ENCODE results near the gene CHRNA1. TPM values are rescaled to one million over a fixed set of nuclear protein-coding genes. Genes with fewer than 3 reads are reported as not detected.

CHRNA1 gene
- total and polyA plus RNA-seq, 2 of the 13 experiments (the other 11 are each of a cell fraction or from before 2014, with no cell fraction given), result not detected

DNA sequence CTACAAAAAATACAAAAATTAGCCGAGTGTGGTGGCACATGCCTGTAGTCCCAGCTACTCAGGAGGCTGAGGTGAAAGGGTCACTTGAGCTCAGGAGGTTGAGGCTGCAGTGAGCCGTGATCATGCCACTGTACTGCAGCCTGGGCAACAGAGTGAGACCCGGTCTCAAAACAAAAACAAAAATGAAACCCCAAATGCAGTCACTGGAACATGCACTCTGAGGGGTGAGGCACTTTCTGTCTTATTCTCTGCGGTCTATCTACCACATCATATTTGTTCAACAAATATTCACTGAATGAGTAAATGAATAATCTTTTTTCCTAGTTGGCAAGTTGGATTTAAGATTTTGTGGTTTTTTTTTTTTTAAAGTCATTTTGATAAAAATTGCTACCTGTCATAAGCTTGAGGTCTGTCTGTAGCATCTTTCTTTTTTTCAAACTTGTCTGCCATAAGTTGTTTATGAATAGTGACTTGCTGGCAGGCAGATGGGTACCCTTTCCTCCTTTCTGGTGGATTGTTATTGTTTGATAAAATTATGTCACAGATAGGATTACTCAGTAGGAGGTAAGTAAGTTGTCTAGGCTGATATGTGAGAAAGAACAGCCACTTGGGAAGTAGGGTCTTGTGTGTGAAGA, 11.8 kb downstream of the CHRNA1 start (continued):
- TF ChIP-seq, protein P1, sequence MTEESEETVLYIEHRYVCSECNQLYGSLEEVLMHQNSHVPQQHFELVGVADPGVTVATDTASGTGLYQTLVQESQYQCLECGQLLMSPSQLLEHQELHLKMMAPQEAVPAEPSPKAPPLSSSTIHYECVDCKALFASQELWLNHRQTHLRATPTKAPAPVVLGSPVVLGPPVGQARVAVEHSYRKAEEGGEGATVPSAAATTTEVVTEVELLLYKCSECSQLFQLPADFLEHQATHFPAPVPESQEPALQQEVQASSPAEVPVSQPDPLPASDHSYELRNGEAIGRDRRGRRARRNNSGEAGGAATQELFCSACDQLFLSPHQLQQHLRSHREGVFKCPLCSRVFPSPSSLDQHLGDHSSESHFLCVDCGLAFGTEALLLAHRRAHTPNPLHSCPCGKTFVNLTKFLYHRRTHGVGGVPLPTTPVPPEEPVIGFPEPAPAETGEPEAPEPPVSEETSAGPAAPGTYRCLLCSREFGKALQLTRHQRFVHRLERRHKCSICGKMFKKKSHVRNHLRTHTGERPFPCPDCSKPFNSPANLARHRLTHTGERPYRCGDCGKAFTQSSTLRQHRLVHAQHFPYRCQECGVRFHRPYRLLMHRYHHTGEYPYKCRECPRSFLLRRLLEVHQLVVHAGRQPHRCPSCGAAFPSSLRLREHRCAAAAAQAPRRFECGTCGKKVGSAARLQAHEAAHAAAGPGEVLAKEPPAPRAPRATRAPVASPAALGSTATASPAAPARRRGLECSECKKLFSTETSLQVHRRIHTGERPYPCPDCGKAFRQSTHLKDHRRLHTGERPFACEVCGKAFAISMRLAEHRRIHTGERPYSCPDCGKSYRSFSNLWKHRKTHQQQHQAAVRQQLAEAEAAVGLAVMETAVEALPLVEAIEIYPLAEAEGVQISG (CRISPR knock-in tag; IDR thresholded peaks at IDR 0.05), result no peak
- TF ChIP-seq ZNF720 (CRISPR knock-in tag; IDR thresholded peaks at IDR 0.05) (no peak), NKX3-1 (CRISPR knock-in tag; IDR thresholded peaks at IDR 0.05) (no peak), MTF2 (CRISPR knock-in tag; IDR thresholded peaks at IDR 0.05; ENCODE audit: borderline replicate concordance) (no peak)

DNA sequence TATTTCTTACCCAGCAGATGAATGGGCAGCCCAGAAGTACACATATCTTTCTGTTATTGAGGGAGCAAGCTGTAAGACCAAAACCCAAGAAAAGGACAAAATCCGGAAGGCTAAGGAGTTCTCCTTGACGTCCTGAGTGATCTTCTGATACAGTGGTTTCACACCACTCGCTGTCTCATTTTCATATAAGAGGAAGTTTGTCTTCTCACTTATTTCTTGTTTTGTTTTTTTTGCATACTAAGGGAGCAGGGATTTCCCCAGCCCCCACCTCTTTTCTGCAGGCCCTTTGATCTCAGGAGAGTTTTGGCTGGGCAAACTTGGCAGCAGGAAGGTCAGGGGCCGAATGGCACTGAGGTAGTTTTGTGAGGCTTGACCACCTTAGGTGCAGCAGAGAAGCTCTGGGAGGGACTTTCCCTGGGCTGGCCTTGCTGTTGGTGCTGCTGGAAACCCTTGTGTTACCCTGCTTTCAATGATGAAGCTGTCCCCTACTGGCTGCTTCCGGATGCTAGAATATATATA, 13.3 kb downstream of the CHRNA1 start:
- no peak overlapping the region for H3K9ac ChIP-seq (ENCODE audit: insufficient read depth, low read depth, low read length)
- peaks cover 0 to 35% of the 10 kb centered on the region in 2 experiments; a peak in 3 of 5 replicates for H3K27me3 ChIP-seq (ENCODE audit: control insufficient read depth in 1 of 2, insufficient read depth in 2 of 2, low read length in 2 of 2)
- no peak overlapping the region for H3K27ac ChIP-seq (ENCODE audit: extremely low read length, insufficient read depth, low read length)
- intact Hi-C loops (cut with micrococcal nuclease; ENCODE audit: unreplicated experiment) (no loop called here), in situ Hi-C loops (cut with HindIII; ENCODE audit: extremely low pct_ligation_motif_present, low pct_unique_long_range_greater_than_20kb) (no loop called here)
- 39% methylated on average over 5 of the region's 5 CpGs for WGBS (ENCODE audit: low lambda C conversion rate)
- H3K4me3 ChIP-seq (replicated peaks in 1 of 3; ENCODE audit: insufficient read depth in 1 of 3, low read depth in 2 of 3, low read length in 3 of 3), result no peak overlapping the region
- H3K9me3 ChIP-seq (ENCODE audit: low read length), result no peaks in the 10 kb centered on the region
- no peak for ATAC-seq
- no peaks in the 10 kb centered on the region for H4K20me1 ChIP-seq (ENCODE audit: insufficient read depth, low read length)
- H3K4me2 ChIP-seq (ENCODE audit: low read depth, low read length), result no peak overlapping the region
- H3K36me3 ChIP-seq (replicated peaks in 1 of 2; ENCODE audit: control insufficient read depth in 1 of 2, insufficient read depth in 2 of 2, low read length in 2 of 2), result no peaks in the 10 kb centered on the region
- FAIRE-seq, result no peak
- H2AFZ ChIP-seq (ENCODE audit: low read length), result no peak overlapping the region
- ChIA-PET CTCF (ENCODE audit: low intra/inter-chr PET ratio, low total read pairs) (no interaction called here), POLR2A (no interaction called here)
- no TSS peak for BruUV-seq (replicated peaks)
- TF ChIP-seq SMC3 (IDR thresholded peaks at IDR 0.05; ENCODE audit: low read length) (no peak), NFIB (CRISPR knock-in tag; IDR thresholded peaks at IDR 0.05; ENCODE audit: borderline replicate concordance) (no peak), ZNF280D (CRISPR knock-in tag; IDR thresholded peaks at IDR 0.05) (no peak), CHD4 (IDR thresholded peaks at IDR 0.05; ENCODE audit: borderline replicate concordance, low read length) (no peak), CCAR2 (optimal IDR thresholded peaks at IDR 0.05; ENCODE audit: low read depth, low read length) (no peak), ZBTB8A (CRISPR knock-in tag; IDR thresholded peaks at IDR 0.05; ENCODE audit: borderline replicate concordance, low read depth) (no peak), MTA1 (CRISPR knock-in tag; IDR thresholded peaks at IDR 0.05; ENCODE audit: borderline replicate concordance) (no peak)
- TF ChIP-seq, protein P2, sequence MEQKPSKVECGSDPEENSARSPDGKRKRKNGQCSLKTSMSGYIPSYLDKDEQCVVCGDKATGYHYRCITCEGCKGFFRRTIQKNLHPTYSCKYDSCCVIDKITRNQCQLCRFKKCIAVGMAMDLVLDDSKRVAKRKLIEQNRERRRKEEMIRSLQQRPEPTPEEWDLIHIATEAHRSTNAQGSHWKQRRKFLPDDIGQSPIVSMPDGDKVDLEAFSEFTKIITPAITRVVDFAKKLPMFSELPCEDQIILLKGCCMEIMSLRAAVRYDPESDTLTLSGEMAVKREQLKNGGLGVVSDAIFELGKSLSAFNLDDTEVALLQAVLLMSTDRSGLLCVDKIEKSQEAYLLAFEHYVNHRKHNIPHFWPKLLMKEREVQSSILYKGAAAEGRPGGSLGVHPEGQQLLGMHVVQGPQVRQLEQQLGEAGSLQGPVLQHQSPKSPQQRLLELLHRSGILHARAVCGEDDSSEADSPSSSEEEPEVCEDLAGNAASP (CRISPR knock-in tag; IDR thresholded peaks at IDR 0.05; ENCODE audit: borderline replicate concordance), result no peak
- TF ChIP-seq, protein P3, sequence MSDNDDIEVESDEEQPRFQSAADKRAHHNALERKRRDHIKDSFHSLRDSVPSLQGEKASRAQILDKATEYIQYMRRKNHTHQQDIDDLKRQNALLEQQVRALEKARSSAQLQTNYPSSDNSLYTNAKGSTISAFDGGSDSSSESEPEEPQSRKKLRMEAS (IDR thresholded peaks at IDR 0.05), result no peak
- H3K79me2 ChIP-seq (ENCODE audit: insufficient read depth, low read length), result no peaks in the 10 kb centered on the region
- no peaks in the 10 kb centered on the region for H3K4me1 ChIP-seq (ENCODE audit: insufficient read depth, low read length)
- no peak for DNase-seq (ENCODE audit: low spot score)
